GM08714 (cell line): ENCODE results near the gene AQR.
"Not testable (repeated sequence)": the region's sequence is repeated elsewhere in the genome, so short reads cannot be mapped to it uniquely, and the experiment has no call there.

Source experiments
- H3K4me3 ChIP-seq: fragments of 200-500 bp; sonication (Bioruptor generic); 2 replicates; pipeline ENCODE4 v1.5.1; 2014; ENCODE audit warnings: mild to moderate bottlenecking, low read length, inconsistent platforms
- ZNF274 ChIP-seq: IDR thresholded peaks from 2 replicates; pipeline ENCODE4 v1.6.1; 2012; ENCODE audit warnings: mild to moderate bottlenecking, low read depth, low read length

The AQR gene

DNA sequence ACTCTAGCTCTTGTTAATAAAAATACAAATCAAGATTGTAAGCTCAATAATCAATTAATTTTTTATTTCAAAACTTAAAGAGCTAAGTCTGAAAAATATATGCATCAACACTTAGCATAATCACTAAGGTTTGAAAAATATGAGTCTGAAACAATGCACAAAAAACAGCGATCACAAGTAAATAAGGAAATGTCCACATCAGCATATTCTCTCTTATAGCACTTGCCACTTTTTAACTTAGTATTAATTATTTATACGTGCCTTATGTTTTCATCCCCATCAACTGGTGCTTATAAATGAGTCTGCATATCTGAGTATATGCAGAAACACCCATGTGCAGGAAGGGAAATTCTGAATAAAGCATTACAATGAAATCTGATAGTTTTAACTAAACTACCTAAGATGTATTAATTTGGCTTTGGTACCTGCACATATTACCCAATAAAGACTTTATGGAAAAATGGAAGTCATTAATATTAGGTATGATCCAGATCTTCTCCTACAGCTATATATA lies 28.3 kb downstream of the AQR start:
- no peak for TF ChIP-seq ZNF274
- H3K4me3 ChIP-seq: no peak overlapping the region

GRCh38 chr15:34933432-34933975 lies 36.0 kb downstream of the AQR start:
- H3K4me3 ChIP-seq: no peak overlapping the region
- TF ChIP-seq ZNF274: no peak

DNA sequence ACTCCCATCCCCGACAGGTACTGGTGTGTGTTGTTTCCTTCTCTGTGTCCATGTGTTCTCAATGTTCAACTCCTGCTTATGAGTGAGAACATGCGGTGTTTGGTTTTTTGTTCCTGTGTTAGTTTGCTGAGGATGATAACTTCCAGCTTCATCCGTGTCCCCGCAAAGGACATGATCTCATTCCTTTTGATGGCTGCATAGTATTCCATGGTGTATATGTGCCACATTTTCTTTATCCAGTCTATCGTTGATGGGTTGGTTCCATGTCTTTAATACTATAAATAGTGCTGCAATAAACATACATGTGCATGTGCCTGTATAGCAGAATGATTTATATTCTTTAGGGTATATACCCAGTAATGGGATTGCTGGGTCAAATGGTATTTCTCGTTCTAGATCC lies 41.2 kb downstream of the AQR start:
- not testable (repeated sequence) for H3K4me3 ChIP-seq

GRCh38 chr15:34927726-34928125 lies 41.8 kb downstream of the AQR start:
- no peak for TF ChIP-seq ZNF274
- no peak overlapping the region for H3K4me3 ChIP-seq

GRCh38 chr15:34914317-34914716 lies 55.2 kb downstream of the AQR start:
- no peak for TF ChIP-seq ZNF274
- no peak overlapping the region for H3K4me3 ChIP-seq

- no peak for TF ChIP-seq ZNF274
- H3K4me3 ChIP-seq: no peak overlapping the region
Observed at GRCh38 chr15:34905047-34905446, 64.5 kb downstream of the AQR start.

DNA sequence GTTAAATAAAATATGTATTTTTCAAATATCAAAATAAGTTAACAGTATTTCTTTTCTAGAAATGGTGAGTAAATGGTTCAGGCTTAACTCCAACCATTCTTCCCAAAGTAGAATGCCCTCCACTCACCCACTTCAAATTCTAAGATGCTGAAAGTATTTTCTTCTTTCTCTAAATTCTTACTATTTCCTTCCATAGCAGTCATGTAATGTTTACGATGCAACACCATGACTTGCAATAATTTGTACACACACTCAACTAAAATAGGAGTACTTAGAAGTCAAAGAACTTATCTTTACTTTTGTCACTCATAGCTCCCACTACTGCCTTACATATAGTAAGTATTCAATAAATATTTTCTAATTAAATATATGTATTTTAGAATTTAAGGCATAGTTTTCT lies 65.0 kb downstream of the AQR start:
- no peak for TF ChIP-seq ZNF274
- no peak overlapping the region for H3K4me3 ChIP-seq

DNA sequence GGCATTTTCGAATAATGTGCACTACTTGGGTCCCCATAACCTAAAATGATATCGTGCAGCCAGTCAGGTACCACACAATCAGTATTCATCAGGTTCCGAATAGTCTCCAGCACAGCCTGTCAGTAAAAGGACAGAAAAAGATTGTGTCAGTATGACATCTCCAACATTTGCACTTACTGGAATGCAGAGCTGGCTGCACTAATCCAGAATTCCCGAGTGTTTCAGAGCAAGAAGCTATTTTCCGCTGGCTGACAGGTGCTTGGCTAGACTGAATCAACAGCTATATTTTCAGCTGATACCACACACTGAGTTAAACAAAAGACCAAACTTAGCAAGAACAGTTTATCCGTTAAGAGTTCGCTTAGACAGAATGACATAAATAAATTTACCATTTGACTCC lies 68.8 kb downstream of the AQR start:
- H3K4me3 ChIP-seq: no peak overlapping the region
- no peak for TF ChIP-seq ZNF274

DNA sequence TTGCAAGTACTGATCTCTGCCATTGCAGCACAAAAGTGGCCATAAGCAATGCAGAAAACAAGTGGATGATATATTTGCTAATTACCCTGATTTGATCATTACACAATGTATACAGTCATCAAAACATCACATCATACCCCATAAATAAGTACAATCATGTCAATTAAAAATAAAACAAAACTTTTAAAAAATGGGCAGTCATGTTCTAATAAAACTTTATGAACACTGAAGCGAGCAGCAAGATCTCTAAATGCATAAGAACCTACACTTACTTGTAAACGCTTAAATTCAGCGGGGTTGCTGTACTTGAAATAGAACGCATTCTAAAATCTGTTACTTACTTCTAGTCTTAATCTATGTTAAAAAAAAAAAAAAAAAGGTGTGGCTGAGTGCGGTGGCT lies 73.4 kb downstream of the AQR start:
- no peak overlapping the region for H3K4me3 ChIP-seq
- TF ChIP-seq ZNF274: no peak

GRCh38 chr15:34893967-34894366 lies 75.6 kb downstream of the AQR start:
- TF ChIP-seq ZNF274: no peak

DNA sequence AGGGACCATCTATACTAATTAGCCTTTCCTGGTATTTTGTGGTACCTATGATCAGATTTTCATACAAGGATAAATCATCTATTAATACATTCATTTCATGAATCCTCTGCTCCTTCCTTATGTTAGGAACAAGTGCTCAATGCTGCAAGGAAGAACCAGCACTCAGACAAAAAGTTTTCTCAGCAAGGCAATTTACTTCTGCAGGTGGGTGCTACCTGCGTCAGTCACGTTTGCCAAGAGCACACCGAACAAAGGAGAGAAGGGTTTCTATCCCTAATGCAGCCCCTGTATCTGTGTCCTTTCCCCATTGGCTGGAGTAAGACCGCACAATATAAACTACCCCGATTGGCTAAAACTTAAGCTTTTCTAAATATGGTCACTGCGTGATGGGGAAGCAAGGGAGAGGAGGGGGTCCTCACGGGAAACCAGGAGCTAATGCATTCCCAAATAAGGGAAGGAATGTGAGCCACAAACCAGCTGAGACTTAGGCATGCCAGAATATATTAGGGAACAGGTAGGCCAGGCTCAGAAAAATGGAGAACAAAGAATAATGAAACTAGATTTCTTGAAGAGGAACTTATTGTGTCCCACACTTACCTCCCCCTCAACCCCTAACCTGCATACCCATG lies 76.5 kb downstream of the AQR start:
- no peak overlapping the region for H3K4me3 ChIP-seq
- no peak for TF ChIP-seq ZNF274

More at GRCh38 chr15:34893967-34894366, 75.6 kb downstream of the AQR start:
- H3K4me3 ChIP-seq: no peak overlapping the region

GRCh38 chr15:34890424-34890823 lies 79.1 kb downstream of the AQR start:
- no peak for TF ChIP-seq ZNF274
- H3K4me3 ChIP-seq: no peak overlapping the region

DNA sequence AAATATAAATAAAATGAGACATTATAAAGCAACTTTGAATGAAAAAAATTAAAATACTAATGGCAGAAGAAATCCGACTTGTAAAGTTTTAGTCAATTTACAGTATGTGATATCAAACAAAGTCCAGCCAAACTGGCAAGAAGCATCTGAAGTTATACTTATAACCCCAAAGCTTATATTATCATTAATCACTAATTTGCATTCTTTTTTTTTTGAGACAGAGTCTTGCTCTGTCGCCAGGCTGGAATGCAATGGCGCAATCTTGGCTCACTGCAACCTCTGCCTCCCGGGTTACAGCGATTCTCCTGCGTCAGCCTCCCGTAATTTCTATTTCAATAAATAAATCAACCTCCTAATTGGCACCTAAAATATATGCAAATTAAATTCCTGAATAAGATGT lies 80.1 kb downstream of the AQR start:
- TF ChIP-seq ZNF274: no peak
- H3K4me3 ChIP-seq: no peak overlapping the region

DNA sequence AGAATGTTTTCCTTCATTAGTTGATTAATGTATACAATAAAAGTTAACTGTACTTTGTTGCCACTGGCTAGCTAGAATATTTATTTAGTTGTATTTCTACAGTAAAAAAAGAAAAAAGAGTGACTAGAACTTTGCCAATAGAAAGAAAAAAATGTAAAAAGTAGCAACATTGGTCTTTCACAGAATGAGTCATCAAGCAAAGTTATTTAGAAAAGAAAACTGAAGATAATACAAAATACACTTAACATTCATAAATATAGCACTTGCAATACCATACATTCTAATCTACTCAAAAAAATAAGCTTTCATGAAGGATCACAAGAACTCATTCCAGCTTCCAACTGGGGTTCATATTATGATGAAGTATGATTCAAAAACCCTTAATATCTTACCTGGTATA lies 83.4 kb downstream of the AQR start:
- no peak for TF ChIP-seq ZNF274

DNA sequence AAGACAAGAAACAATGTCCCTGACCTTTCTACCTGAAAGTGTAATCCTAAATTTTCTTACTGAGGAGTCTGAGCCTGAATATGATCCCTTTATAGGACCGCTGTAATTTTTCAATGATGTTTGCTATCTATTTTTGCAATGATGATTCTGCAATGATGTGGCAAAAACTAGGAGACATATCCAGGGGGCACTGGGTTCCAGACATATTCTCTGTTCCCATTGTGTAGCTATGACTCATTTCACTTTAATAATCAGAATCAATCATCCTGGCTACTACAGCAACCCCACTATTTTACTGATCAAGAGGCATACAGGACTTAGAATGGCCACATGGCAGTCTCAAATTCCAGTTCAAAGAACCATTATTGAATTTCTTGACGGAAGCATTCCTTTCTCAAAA lies 85.9 kb downstream of the AQR start:
- TF ChIP-seq ZNF274: no peak

More for the DNA sequence above, 83.4 kb downstream of the AQR start:
- no peak overlapping the region for H3K4me3 ChIP-seq

DNA sequence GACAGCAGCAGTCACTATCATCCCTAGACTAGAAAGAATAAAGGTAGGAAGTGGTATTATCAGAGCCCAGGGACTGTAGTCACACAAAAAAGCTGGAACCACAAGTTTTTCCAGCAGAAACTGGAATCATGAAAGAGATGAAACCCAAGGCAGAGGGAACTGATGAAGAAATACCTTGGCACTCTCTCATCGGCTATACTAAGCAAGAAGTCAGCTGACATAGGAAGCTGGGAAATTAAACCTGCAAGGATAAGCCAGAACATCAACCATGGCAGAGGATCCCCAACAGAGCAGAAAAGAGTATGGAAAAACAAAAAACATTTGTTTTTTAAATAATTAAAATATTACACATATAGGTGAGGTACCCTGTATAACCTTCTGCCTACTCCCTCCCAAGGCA lies 86.5 kb downstream of the AQR start:
- TF ChIP-seq ZNF274: no peak
- H3K4me3 ChIP-seq: no peak overlapping the region

More for the DNA sequence above, 85.9 kb downstream of the AQR start:
- H3K4me3 ChIP-seq: no peak overlapping the region
